Loucy (cell line): ENCODE measurements around the gene CCBE1.

Experiments used
- H2AFZ ChIP-seq: fragments of 200-600 bp; sonication (generic); 2 replicates; pipeline ENCODE4 v1.6.0; 2016; ENCODE audit warnings: antibody characterized with exemption, mild to moderate bottlenecking, low read length, moderate library complexity
- H3F3A ChIP-seq: fragments of 200-600 bp; 2 replicates; pipeline ENCODE4 v1.6.0; 2016; ENCODE audit warnings: antibody characterized with exemption, low read depth, mild to moderate bottlenecking
- H3K27me3 ChIP-seq: fragments of 200-600 bp; sonication (generic); 2 replicates; pipeline ENCODE4 v1.6.1; 2014; ENCODE audit warnings: low read length, mild to moderate bottlenecking; ENCODE audit not compliant: insufficient read depth, poor library complexity, severe bottlenecking
- H3K36me3 ChIP-seq: fragments of 200-600 bp; sonication (generic); 2 replicates; pipeline ENCODE4 v1.6.1; 2016; ENCODE audit warnings: low read length; ENCODE audit not compliant: insufficient read depth
- H3K4me1 ChIP-seq: fragments of 200-600 bp; sonication (generic); 2 replicates; pipeline ENCODE4 v1.5.1; 2014; ENCODE audit warnings: low read length, mild to moderate bottlenecking; ENCODE audit not compliant: insufficient read depth, poor library complexity, severe bottlenecking
- H3K4me2 ChIP-seq: fragments of 200-600 bp; sonication (generic); 2 replicates; pipeline ENCODE4 v1.6.0; 2014; ENCODE audit warnings: antibody characterized with exemption, low read length, low read depth, mild to moderate bottlenecking; ENCODE audit not compliant: poor library complexity, severe bottlenecking
- H3K4me3 ChIP-seq: fragments of 200-600 bp; sonication (generic); 2 replicates; pipeline ENCODE4 v1.5.1; 2014; ENCODE audit warnings: low read length, mild to moderate bottlenecking, mixed read lengths; ENCODE audit not compliant: poor library complexity, severe bottlenecking
- H3K79me2 ChIP-seq: fragments of 200-600 bp; sonication (generic); 2 replicates; pipeline ENCODE4 v1.6.1; 2014; ENCODE audit warnings: low read length; ENCODE audit not compliant: insufficient read depth
- H3K9ac ChIP-seq: fragments of 200-600 bp; sonication (generic); 2 replicates; pipeline ENCODE4 v1.6.0; 2014; ENCODE audit warnings: mild to moderate bottlenecking, low read depth, low read length, moderate library complexity; ENCODE audit not compliant: poor library complexity, severe bottlenecking
- H3K9me2 ChIP-seq: fragments of 200-600 bp; sonication (generic); replicated peaks from 2 replicates; pipeline ENCODE4 v1.6.1; 2016; ENCODE audit warnings: low read depth, low read length, mixed read lengths
- H3K9me3 ChIP-seq: fragments of 200-600 bp; sonication (generic); 2 replicates; pipeline ENCODE4 v1.6.1; 2014; ENCODE audit warnings: mild to moderate bottlenecking, antibody characterized with exemption, low read length, low read depth; ENCODE audit not compliant: insufficient read depth
- H4K20me1 ChIP-seq: fragments of 200-600 bp; sonication (generic); 2 replicates; pipeline ENCODE4 v1.6.0; 2014; ENCODE audit warnings: antibody characterized with exemption, low read length, mild to moderate bottlenecking; ENCODE audit not compliant: insufficient read depth, poor library complexity, severe bottlenecking
- CTCF ChIP-seq: fragments of 200-600 bp; sonication (generic); conservative IDR thresholded peaks from 2 replicates; pipeline ENCODE4 v1.5.1; 2014; ENCODE audit warnings: mild to moderate bottlenecking, antibody characterized with exemption, low read length
- EZH2phosphoT487 ChIP-seq: fragments of 200-600 bp; IDR thresholded peaks from 2 replicates; pipeline ENCODE4 v1.6.1; 2018; ENCODE audit warnings: antibody characterized with exemption, mild to moderate bottlenecking, moderate library complexity, borderline replicate concordance

The CCBE1 gene

GRCh38 chr18:59551902-59552635 is 145.2 kb downstream of the CCBE1 start:
- no peaks in the 10 kb centered on the region for H4K20me1 ChIP-seq
- no peak overlapping the region for H2AFZ ChIP-seq
- no peaks in the 10 kb centered on the region for H3K36me3 ChIP-seq
- H3K4me1 ChIP-seq, result peaks cover 10% of the 10 kb centered on the region
- H3K9me2 ChIP-seq, result no peaks in the 10 kb centered on the region
- H3K79me2 ChIP-seq, result no peaks in the 10 kb centered on the region
- H3K9ac ChIP-seq, result no peak overlapping the region
- H3K4me2 ChIP-seq, result no peak overlapping the region
- no peaks in the 10 kb centered on the region for H3K27me3 ChIP-seq
- TF ChIP-seq EZH2phosphoT487 (no peak), CTCF (no peak)
- H3K4me3 ChIP-seq, result no peak overlapping the region
- no peaks in the 10 kb centered on the region for H3K9me3 ChIP-seq
- no peaks in the 10 kb centered on the region for H3F3A ChIP-seq

- TF ChIP-seq CTCF (no peak), EZH2phosphoT487 (no peak)
- H3K79me2 ChIP-seq, result no peaks in the 10 kb centered on the region
- H3K9me2 ChIP-seq, result no peaks in the 10 kb centered on the region
- no peak overlapping the region for H3K9ac ChIP-seq
- no peaks in the 10 kb centered on the region for H3K27me3 ChIP-seq
- no peaks in the 10 kb centered on the region for H3F3A ChIP-seq
- H4K20me1 ChIP-seq, result no peaks in the 10 kb centered on the region
- peaks cover 11% of the 10 kb centered on the region for H3K4me1 ChIP-seq
- no peak overlapping the region for H2AFZ ChIP-seq
- H3K4me2 ChIP-seq, result no peak overlapping the region
- H3K9me3 ChIP-seq, result no peaks in the 10 kb centered on the region
- H3K36me3 ChIP-seq, result no peaks in the 10 kb centered on the region
- H3K4me3 ChIP-seq, result no peak overlapping the region
Observed at GRCh38 chr18:59550174-59550516, 147.1 kb downstream of the CCBE1 start.

GRCh38 chr18:59549503-59550173 is 147.6 kb downstream of the CCBE1 start:
- TF ChIP-seq CTCF (no peak), EZH2phosphoT487 (no peak)

More at GRCh38 chr18:59549503-59550173, 147.6 kb downstream of the CCBE1 start:
- Histone ChIP-seq H3K9me2 (no peaks in the 10 kb centered on the region), H3F3A (no peaks in the 10 kb centered on the region), H3K79me2 (no peaks in the 10 kb centered on the region), H3K27me3 (no peaks in the 10 kb centered on the region), H3K36me3 (no peaks in the 10 kb centered on the region), H3K4me1 (peaks cover 11% of the 10 kb centered on the region), H2AFZ (no peak overlapping the region), H4K20me1 (no peaks in the 10 kb centered on the region), H3K9me3 (no peaks in the 10 kb centered on the region), H3K9ac (no peak overlapping the region), H3K4me3 (no peak overlapping the region), H3K4me2 (no peak overlapping the region)
